IMR-90 (cell line): ENCODE data around the gene GRIN2A. TPM values are rescaled to one million over a fixed set of nuclear protein-coding genes. Genes with fewer than 3 reads are reported as not detected.

Experiments used
- ATAC-seq: fragments of 200-7000 bp; cut with Tn5 transposase; 2 replicates; pipeline ENCODE4 v1.9.1; 2020; ENCODE audit warnings: low read depth, mild to moderate bottlenecking, moderate library complexity
- BruUV-seq: library from RNA; stranded (reverse); fragments of 400-500 nt; replicated peaks from 2 replicates; lab custom pipeline; 2021; lab: Mats Ljungman, UMichigan
- CTCF ChIA-PET: fragments of 300-600 bp; formaldehyde crosslinking; extraction: SDS; loops from one replicate; lab custom pipeline; 2021; ENCODE audit warnings: antibody characterized with exemption; lab: Yijun Ruan, JAX
- POLR2A ChIA-PET: fragments of 300-600 bp; sonication (Branson Sonifier 250); formaldehyde crosslinking; loops from one replicate; lab custom pipeline; 2022; ENCODE audit warnings: antibody characterized with exemption; ENCODE audit not compliant: unreplicated experiment; lab: Charles Lee
- DNase-seq: peaks from one replicate; pipeline ENCODE4 v3.0.0; 2013
- H2AFZ ChIP-seq: replicated peaks from 2 replicates; pipeline ENCODE3; 2013; ENCODE audit warnings: low read length, mild to moderate bottlenecking; ENCODE audit not compliant: poor library complexity
- H2AK5ac ChIP-seq: 2 replicates; pipeline ENCODE4 v1.6.1; 2013; ENCODE audit warnings: low read depth, low read length, inconsistent platforms
- H2AK9ac ChIP-seq: replicated peaks from 2 replicates; pipeline ENCODE3; 2013; ENCODE audit warnings: mild to moderate bottlenecking, low read depth, low read length, moderate library complexity; ENCODE audit not compliant: poor library complexity
- H2BK120ac ChIP-seq: 2 replicates; pipeline ENCODE4 v1.6.1; 2013; ENCODE audit warnings: low read depth, low read length, inconsistent platforms
- H2BK15ac ChIP-seq: 3 replicates; pipeline ENCODE4 v1.6.1; 2013; ENCODE audit warnings: low read depth, low read length, inconsistent platforms
- H2BK20ac ChIP-seq: 2 replicates; pipeline ENCODE4 v1.6.1; 2013; ENCODE audit warnings: low read depth, mild to moderate bottlenecking, inconsistent platforms, low read length, moderate library complexity
- H2BK5ac ChIP-seq: 2 replicates; pipeline ENCODE4 v1.6.1; 2013; ENCODE audit warnings: mild to moderate bottlenecking, low read depth, low read length, inconsistent platforms; ENCODE audit not compliant: poor library complexity, severe bottlenecking
- H3K14ac ChIP-seq: replicated peaks from 2 replicates; pipeline ENCODE4 v1.6.1; 2013; ENCODE audit warnings: low read depth, low read length, inconsistent platforms
- H3K18ac ChIP-seq: 2 replicates; pipeline ENCODE4 v1.6.1; 2013; ENCODE audit warnings: low read depth, low read length, control low read depth
- H3K23ac ChIP-seq: 2 replicates; pipeline ENCODE4 v1.6.1; 2013; ENCODE audit warnings: low read depth, low read length, inconsistent platforms
- H3K27ac ChIP-seq: 2 replicates; pipeline ENCODE4 v1.5.1; 2013; ENCODE audit warnings: mild to moderate bottlenecking, control low read depth, low read length; ENCODE audit not compliant: insufficient read depth
- H3K27me3 ChIP-seq: 2 replicates; pipeline ENCODE4 v1.6.1; 2013; ENCODE audit warnings: low read length; ENCODE audit not compliant: control insufficient read depth, insufficient read depth
- H3K36me3 ChIP-seq: 2 replicates; pipeline ENCODE4 v1.6.1; 2013; ENCODE audit warnings: low read length, mixed read lengths; ENCODE audit not compliant: control insufficient read depth, insufficient read depth
- H3K4ac ChIP-seq: 2 replicates; pipeline ENCODE4 v1.6.1; 2013; ENCODE audit warnings: low read depth, low read length, inconsistent platforms
- H3K4me1 ChIP-seq: 2 replicates; pipeline ENCODE4 v1.6.1; 2013; ENCODE audit warnings: low read length, mixed read lengths; ENCODE audit not compliant: control insufficient read depth, insufficient read depth
- H3K4me2 ChIP-seq: 2 replicates; pipeline ENCODE4 v1.6.1; 2013; ENCODE audit warnings: low read depth, mild to moderate bottlenecking, control low read depth, low read length, moderate library complexity
- H3K4me3 ChIP-seq: 2 replicates; pipeline ENCODE4 v1.5.1; 2013; ENCODE audit warnings: low read depth, mild to moderate bottlenecking, control low read depth, low read length, moderate library complexity; ENCODE audit not compliant: insufficient read depth
- H3K56ac ChIP-seq: 2 replicates; pipeline ENCODE4 v1.6.1; 2013; ENCODE audit warnings: low read length, inconsistent platforms; ENCODE audit not compliant: insufficient read depth; ENCODE audit errors: extremely low read depth
- H3K79me1 ChIP-seq, 2 experiments: 2 replicates each; pipeline ENCODE4 v1.6.1; 2013; ENCODE audit warnings: low read length in 2 of 2, inconsistent platforms in 1 of 2, low read depth in 1 of 2
- H3K9ac ChIP-seq: 2 replicates; pipeline ENCODE4 v1.6.1; 2013; ENCODE audit warnings: low read depth, low read length, control low read depth
- H3K9me1 ChIP-seq: 2 replicates; pipeline ENCODE4 v1.6.1; 2013; ENCODE audit warnings: low read length, inconsistent platforms; ENCODE audit not compliant: insufficient read depth
- H3K9me3 ChIP-seq: 2 replicates; pipeline ENCODE4 v1.6.1; 2013; ENCODE audit warnings: low read length; ENCODE audit not compliant: control insufficient read depth, insufficient read depth
- H4K20me1 ChIP-seq: 2 replicates; pipeline ENCODE4 v1.6.1; 2013; ENCODE audit warnings: low read length, inconsistent platforms; ENCODE audit not compliant: insufficient read depth
- H4K5ac ChIP-seq: 2 replicates; pipeline ENCODE4 v1.6.1; 2013; ENCODE audit warnings: mild to moderate bottlenecking, low read depth, low read length, control low read depth
- H4K8ac ChIP-seq, 2 experiments: 2 replicates each; pipeline ENCODE4 v1.6.1; 2013; ENCODE audit warnings: low read depth in 2 of 2, low read length in 2 of 2, control low read depth in 1 of 2, inconsistent platforms in 1 of 2
- H4K91ac ChIP-seq: 2 replicates; pipeline ENCODE4 v1.6.1; 2013; ENCODE audit warnings: low read depth, low read length, inconsistent platforms; ENCODE audit not compliant: insufficient read depth
- CEBPB ChIP-seq: IDR thresholded peaks from 2 replicates; pipeline ENCODE4 v1.6.1; 2012; ENCODE audit warnings: low read depth, low read length, improper control_type of control experiment
- CHD1 ChIP-seq: IDR thresholded peaks from 2 replicates; pipeline ENCODE4 v1.6.1; 2012; ENCODE audit warnings: low read depth, low read length, improper control_type of control experiment
- CTCF ChIP-seq: conservative IDR thresholded peaks from 2 replicates; pipeline ENCODE4 v1.5.1; 2012; ENCODE audit warnings: mild to moderate bottlenecking, low read depth, low read length, improper control_type of control experiment
- FOS ChIP-seq: fragments of 150-350 bp; IDR thresholded peaks from 2 replicates; pipeline ENCODE4 v1.6.1; 2016; ENCODE audit warnings: low read depth, low read length
- NFE2L2 ChIP-seq: fragments of 150-350 bp; IDR thresholded peaks from 2 replicates; pipeline ENCODE4 v1.6.1; 2016; ENCODE audit warnings: low read depth, mild to moderate bottlenecking, low read length
- POLR2A ChIP-seq: IDR thresholded peaks from 2 replicates; pipeline ENCODE4 v1.6.1; 2012; ENCODE audit warnings: mild to moderate bottlenecking, low read depth, low read length
- RFX5 ChIP-seq: IDR thresholded peaks from 2 replicates; pipeline ENCODE4 v1.8.0; 2012; ENCODE audit warnings: low read depth, mild to moderate bottlenecking, low read length, moderate library complexity
- WGBS, 2 experiments: methylation state at CpG; one replicate each; pipeline versions ENCODE4 v1.1.5 to v1.1.7; 2013; ENCODE audit warnings: missing lambda C conversion rate in 2 of 2; ENCODE audit not compliant: insufficient read length in 1 of 2; ENCODE audit errors: extremely low coverage in 2 of 2; 5-methylcytosine and 5-hydroxymethylcytosine counted together
- dilution Hi-C: fragments of 300-500 bp; cut with HindIII; formaldehyde crosslinking; loops from one replicate; pipeline ENCODE4 v1.14.3; 2018; ENCODE audit warnings: low sequenced_read_pairs; ENCODE audit not compliant: unreplicated experiment
- in situ Hi-C: fragments of 300-500 bp; cut with MboI; formaldehyde crosslinking; loops from 3 replicates; pipeline ENCODE4 v1.14.3; 2019; ENCODE audit warnings: low sequenced_read_pairs, inconsistent platforms, mixed read lengths
- intact Hi-C: fragments of 100-400 bp; cut with micrococcal nuclease; formaldehyde crosslinking; loops from 2 replicates; pipeline ENCODE4 v1.10.0; 2022
- polyA plus RNA-seq, 3 experiments: library from polyadenylated mRNA; depleted of rRNA; stranded (reverse); fragments of >200 nt; gene quantifications; 2 replicates each; pipeline ENCODE4 v1.2.3, GENCODE V29; 2012; ENCODE audit warnings: low replicate concordance in 1 of 3
- total RNA-seq: library from RNA; depleted of rRNA; stranded (reverse); fragments of >200 nt; gene quantifications from 2 replicates; pipeline ENCODE4 v1.2.3, GENCODE V29; 2012

Gene GRIN2A
- total and polyA plus RNA-seq, 2 of the 4 experiments (the other 2 are of a cell fraction): under 0.01 TPM; not detected in 1

- H2BK5ac ChIP-seq: no peak overlapping the region
- H3K36me3 ChIP-seq: no peaks in the 10 kb centered on the region
- H3K56ac ChIP-seq: no peak overlapping the region
- intact Hi-C loops (no loop called here), dilution Hi-C loops (no loop called here), in situ Hi-C loops (no loop called here)
- H3K4me3 ChIP-seq: no peak overlapping the region
- H2AK5ac ChIP-seq: no peak overlapping the region
- no peak overlapping the region for H2AK9ac ChIP-seq
- no peaks in the 10 kb centered on the region for H4K20me1 ChIP-seq
- no peak overlapping the region for H4K5ac ChIP-seq
- peaks cover 6% of the 10 kb centered on the region; the same call in 1 of the 2 replicates for H3K9me3 ChIP-seq
- no CpG with 5 or more reads among the region's 4 CpGs for WGBS, 2 experiments
- no peak overlapping the region for H2BK15ac ChIP-seq
- H3K9me1 ChIP-seq: no peaks in the 10 kb centered on the region
- no peak overlapping the region for H3K9ac ChIP-seq
- no peak overlapping the region for H2BK20ac ChIP-seq
- no peak overlapping the region for H3K4ac ChIP-seq
- no peak for DNase-seq
- BruUV-seq: no TSS peak
- no peaks in the 10 kb centered on the region for H3K79me1 ChIP-seq
- no peak overlapping the region for H2AFZ ChIP-seq
- no peak overlapping the region for H3K18ac ChIP-seq
- H3K27me3 ChIP-seq: no peaks in the 10 kb centered on the region
- no peak for ATAC-seq
- H3K14ac ChIP-seq: no peak overlapping the region
- H4K91ac ChIP-seq: no peak overlapping the region
- no peak overlapping the region for H3K27ac ChIP-seq
- CTCF ChIA-PET: no interaction called here
- POLR2A ChIA-PET: no interaction called here
- H4K8ac ChIP-seq: no peak overlapping the region
- no peaks in the 10 kb centered on the region for H3K4me1 ChIP-seq
- no peak overlapping the region for H3K23ac ChIP-seq
- no peak overlapping the region for H2BK120ac ChIP-seq
- H3K4me2 ChIP-seq: no peak overlapping the region
- no peak for TF ChIP-seq NFE2L2
- no peak for TF ChIP-seq CEBPB
- TF ChIP-seq CTCF: no peak
- TF ChIP-seq CHD1: no peak
- no peak for TF ChIP-seq FOS
- TF ChIP-seq POLR2A: no peak
- TF ChIP-seq RFX5: no peak
These were observed 427.1 kb downstream of the GRIN2A start for GRCh38 chr16:9755081-9755480.
